H1 (cell line): ENCODE data around the gene COCH. TPM values are rescaled to one million over a fixed set of nuclear protein-coding genes. Genes with fewer than 3 reads are reported as not detected.

Experiments used
- CTCF ChIA-PET: fragments of 300-600 bp; sonication (Branson Sonifier 250); formaldehyde crosslinking; loops from one replicate; lab custom pipeline; 2021; ENCODE audit not compliant: partially characterized antibody; lab: Charles Lee
- POLR2A ChIA-PET: fragments of 300-600 bp; sonication (Branson Sonifier 250); formaldehyde crosslinking; loops from one replicate; lab custom pipeline; 2021; ENCODE audit warnings: inconsistent platforms; ENCODE audit not compliant: partially characterized antibody; lab: Charles Lee
- DNase-seq, 2 experiments: peaks; one replicate each; pipeline versions ENCODE4 v3.0.0 to v3.0.0-alpha.2; 2010 to 2022; ENCODE audit warnings: low spot score in 2 of 2, low read depth in 1 of 2, mixed read lengths in 1 of 2
- FAIRE-seq: peaks from 2 replicates; lab custom pipeline; 2011; peaks lifted over from hg19 to GRCh38; lab: Jason Lieb, UNC
- H2AFZ ChIP-seq: 2 replicates; pipeline ENCODE4 v1.8.1; 2012; ENCODE audit warnings: low read length, inconsistent platforms
- H2AK5ac ChIP-seq: 2 replicates; pipeline ENCODE4 v1.6.1; 2013; ENCODE audit warnings: low read depth, low read length
- H2BK120ac ChIP-seq: replicated peaks from 2 replicates; pipeline ENCODE3; 2013; ENCODE audit warnings: low read depth, low read length, inconsistent platforms
- H2BK12ac ChIP-seq: 2 replicates; pipeline ENCODE4 v1.6.1; 2013; ENCODE audit warnings: low read depth, low read length
- H2BK15ac ChIP-seq: 2 replicates; pipeline ENCODE4 v1.6.1; 2013; ENCODE audit warnings: low read length
- H2BK20ac ChIP-seq: 2 replicates; pipeline ENCODE4 v1.6.1; 2013; ENCODE audit warnings: low read length
- H2BK5ac ChIP-seq: 2 replicates; pipeline ENCODE4 v1.6.1; 2013; ENCODE audit warnings: low read depth, low read length
- H3K14ac ChIP-seq: 2 replicates; pipeline ENCODE4 v1.6.1; 2013; ENCODE audit warnings: inconsistent platforms; ENCODE audit not compliant: insufficient read length
- H3K18ac ChIP-seq: 2 replicates; pipeline ENCODE4 v1.6.1; 2013; ENCODE audit warnings: low read length; ENCODE audit errors: extremely low read depth
- H3K23ac ChIP-seq: 2 replicates; pipeline ENCODE4 v1.6.1; 2013; ENCODE audit warnings: inconsistent platforms; ENCODE audit not compliant: insufficient read length
- H3K23me2 ChIP-seq: 2 replicates; pipeline ENCODE4 v1.6.1; 2013; ENCODE audit warnings: low read depth, low read length
- H3K27ac ChIP-seq: 2 replicates; pipeline ENCODE4 v1.6.1; 2011; ENCODE audit warnings: low read depth, low read length, inconsistent platforms
- H3K27me3 ChIP-seq, 4 experiments: replicated peaks in 1 of 4; 1 replicate in 1 of 4; 2 replicates in 3 of 4; pipeline versions ENCODE4 v1.6.1 to v1.8.1; 2011 to 2013; ENCODE audit warnings: low read length in 3 of 4, mild to moderate bottlenecking in 3 of 4, inconsistent platforms in 2 of 4, mixed read lengths in 2 of 4, moderate library complexity in 1 of 4; ENCODE audit not compliant: control insufficient read depth in 3 of 4, insufficient read depth in 3 of 4; ENCODE audit errors: extremely low read depth in 1 of 4
- H3K36me3 ChIP-seq, 4 experiments: 2 replicates each; pipeline versions ENCODE4 v1.6.1 to v1.8.1; 2011 to 2013; ENCODE audit warnings: mild to moderate bottlenecking in 4 of 4, low read length in 3 of 4, moderate library complexity in 2 of 4, control low read depth in 1 of 4, inconsistent platforms in 1 of 4; ENCODE audit not compliant: insufficient read depth in 4 of 4, control insufficient read depth in 2 of 4
- H3K4ac ChIP-seq: replicated peaks from 2 replicates; pipeline ENCODE3; 2013; ENCODE audit warnings: low read length, low read depth, mixed read lengths, inconsistent platforms; ENCODE audit not compliant: insufficient read length
- H3K4me1 ChIP-seq, 4 experiments: replicated peaks in 1 of 4; 1 replicate in 1 of 4; 2 replicates in 3 of 4; pipeline versions ENCODE4 v1.6.1 to v1.8.1; 2011 to 2013; ENCODE audit warnings: low read length in 3 of 4, inconsistent platforms in 2 of 4, mixed read lengths in 1 of 4; ENCODE audit not compliant: insufficient read depth in 4 of 4, control insufficient read depth in 3 of 4
- H3K4me2 ChIP-seq, 2 experiments: 2 replicates each; pipeline versions ENCODE4 v1.6.1 to v1.8.1; 2011 to 2013; ENCODE audit warnings: low read depth in 2 of 2, low read length in 2 of 2, control low read depth in 1 of 2, inconsistent platforms in 1 of 2, mild to moderate bottlenecking in 1 of 2; ENCODE audit not compliant: insufficient read depth in 1 of 2
- H3K4me3 ChIP-seq, 4 experiments: fragments of 200-600, 300-600 bp in 1 of 4; sonication (generic), shearing (Covaris generic), sonication (Bioruptor Twin) in 1 of 4; 2 replicates each; pipeline versions ENCODE4 v1.5.1 to v1.8.1; 2011 to 2016; ENCODE audit warnings: low read length in 4 of 4, low read depth in 3 of 4, control low read depth in 2 of 4, inconsistent platforms in 2 of 4, mild to moderate bottlenecking in 2 of 4, mixed read lengths in 1 of 4, moderate library complexity in 1 of 4; ENCODE audit not compliant: insufficient read depth in 2 of 4; ENCODE audit errors: extremely low read depth in 1 of 4
- H3K56ac ChIP-seq: replicated peaks from 2 replicates; pipeline ENCODE3; 2013; ENCODE audit warnings: low read depth, mild to moderate bottlenecking, mixed read lengths, low read length, inconsistent platforms; ENCODE audit not compliant: insufficient read length
- H3K79me1 ChIP-seq: 2 replicates; pipeline ENCODE4 v1.6.1; 2013; ENCODE audit warnings: low read depth, low read length, control low read depth
- H3K79me2 ChIP-seq, 2 experiments: 2 replicates each; pipeline versions ENCODE4 v1.6.1 to v1.8.1; 2012 to 2013; ENCODE audit warnings: low read length in 2 of 2, mild to moderate bottlenecking in 2 of 2, inconsistent platforms in 1 of 2; ENCODE audit not compliant: insufficient read depth in 2 of 2, control insufficient read depth in 1 of 2
- H3K9ac ChIP-seq, 4 experiments: replicated peaks in 1 of 4; 1 replicate in 1 of 4; 2 replicates in 3 of 4; pipeline versions ENCODE4 v1.6.1 to v1.8.1; 2011 to 2013; ENCODE audit warnings: low read depth in 3 of 4, low read length in 3 of 4, control low read depth in 2 of 4, mild to moderate bottlenecking in 2 of 4, moderate library complexity in 2 of 4, inconsistent platforms in 1 of 4; ENCODE audit errors: extremely low read depth in 1 of 4
- H3K9me3 ChIP-seq, 2 experiments: 2 replicates each; pipeline versions ENCODE4 v1.6.1 to v1.8.1; 2012 to 2013; ENCODE audit warnings: mild to moderate bottlenecking in 2 of 2, moderate library complexity in 2 of 2, control low read depth in 1 of 2, inconsistent platforms in 1 of 2, low read depth in 1 of 2, low read length in 1 of 2, mixed read lengths in 1 of 2; ENCODE audit not compliant: insufficient read depth in 2 of 2
- H4K20me1 ChIP-seq, 2 experiments: replicated peaks in 1 of 2; 2 replicates each; pipeline versions ENCODE3 to v1.8.1; 2011 to 2013; ENCODE audit warnings: inconsistent platforms in 2 of 2, low read length in 2 of 2, mild to moderate bottlenecking in 1 of 2; ENCODE audit not compliant: insufficient read depth in 2 of 2, control insufficient read depth in 1 of 2
- H4K5ac ChIP-seq: 2 replicates; pipeline ENCODE4 v1.6.1; 2013; ENCODE audit warnings: low read length, low read depth, mixed read lengths, inconsistent platforms; ENCODE audit not compliant: insufficient read length
- H4K8ac ChIP-seq: 2 replicates; pipeline ENCODE4 v1.8.0; 2013; ENCODE audit warnings: mild to moderate bottlenecking, moderate library complexity, low read length, inconsistent platforms; ENCODE audit not compliant: insufficient read depth; ENCODE audit errors: extremely low read depth
- H4K91ac ChIP-seq: replicated peaks from 2 replicates; pipeline ENCODE3; 2013; ENCODE audit warnings: low read length, mixed read lengths, inconsistent platforms; ENCODE audit not compliant: insufficient read length
- BCL11A ChIP-seq, 2 experiments: IDR thresholded peaks; one replicate each; pipeline ENCODE4 v1.6.1; 2011; ENCODE audit warnings: low read depth in 2 of 2, low read length in 2 of 2, mild to moderate bottlenecking in 2 of 2
- CREB1 ChIP-seq: IDR thresholded peaks from 2 replicates; pipeline ENCODE4 v1.6.1; 2012; ENCODE audit warnings: inconsistent platforms
- CTBP2 ChIP-seq: IDR thresholded peaks from 2 replicates; pipeline ENCODE4 v1.7.0; 2011; ENCODE audit warnings: borderline replicate concordance, mild to moderate bottlenecking, moderate library complexity, mixed read lengths, low read length; ENCODE audit not compliant: insufficient read depth, insufficient read length
- GTF2F1 ChIP-seq: IDR thresholded peaks from 2 replicates; pipeline ENCODE4 v1.6.1; 2012; ENCODE audit warnings: low read depth, low read length, improper control_type of control experiment, borderline replicate concordance
- MAFK ChIP-seq: IDR thresholded peaks from 2 replicates; pipeline ENCODE4 v1.6.1; 2012; ENCODE audit warnings: low read depth, mild to moderate bottlenecking, improper control_type of control experiment, low read length
- NRF1 ChIP-seq: IDR thresholded peaks from 2 replicates; pipeline ENCODE4 v1.6.1; 2011; ENCODE audit warnings: mild to moderate bottlenecking, low read depth, low read length, improper control_type of control experiment
- POLR2AphosphoS5 ChIP-seq: IDR thresholded peaks from 2 replicates; pipeline ENCODE4 v1.6.1; 2011; ENCODE audit warnings: low read depth, low read length
- SIN3A ChIP-seq, 2 experiments: IDR thresholded peaks in 1 of 2; conservative IDR thresholded peaks in 1 of 2; 2 replicates each; pipeline ENCODE4 v1.6.1; 2011 to 2012; ENCODE audit warnings: low read length in 2 of 2, improper control_type of control experiment in 1 of 2, low read depth in 1 of 2, mild to moderate bottlenecking in 1 of 2
- SUZ12 ChIP-seq: fragments of 200-600 bp; sonication (generic); IDR thresholded peaks from 2 replicates; pipeline ENCODE4 v1.6.1; 2012; ENCODE audit warnings: mild to moderate bottlenecking, inconsistent platforms, low read length, moderate library complexity, mixed read lengths
- USF2 ChIP-seq: IDR thresholded peaks from 2 replicates; pipeline ENCODE4 v1.6.1; 2011; ENCODE audit warnings: low read length, improper control_type of control experiment
- WGBS, 2 experiments: shearing (Covaris generic) in 1 of 2; methylation state at CpG; one replicate each; pipeline versions ENCODE4 v1.1.6 to v1.1.7; 2013 to 2015; ENCODE audit warnings: low lambda C conversion rate in 2 of 2, mixed read lengths in 2 of 2, inconsistent platforms in 1 of 2, low coverage in 1 of 2, missing lambda C conversion rate in 1 of 2; ENCODE audit not compliant: insufficient replicate concordance in 2 of 2, insufficient coverage in 1 of 2, insufficient read length in 1 of 2; ENCODE audit errors: extremely low coverage in 1 of 2, missing lambda C conversion rate in 1 of 2; 5-methylcytosine and 5-hydroxymethylcytosine counted together
- polyA plus RNA-seq, 7 experiments: library from polyadenylated mRNA; depleted of rRNA in 3 of 7; stranded (reverse) in 5 of 7; unstranded in 2 of 7; fragments of >200 nt in 5 of 7; fragments of 200-250 nt in 2 of 7; gene quantifications; 1 replicate in 5 of 7; 2 replicates in 1 of 7; 4 replicates in 1 of 7; pipeline versions ENCODE4 v1.2.1 to v1.2.3, GENCODE V29; 2011 to 2013; ENCODE audit warnings: missing spikeins in 2 of 7, mixed read lengths in 2 of 7
- total RNA-seq: library from RNA; stranded (reverse); fragmentation: NEBNext Ultra II Directional; extraction: Animal tissue kit (Norgen Biotek cat#: 25700); gene quantifications from 2 replicates; pipeline ENCODE4 v1.2.1, GENCODE V29; 2021

Gene COCH
- total and polyA plus RNA-seq, 2 of the 8 experiments (the other 6 are each of a cell fraction or from before 2014, with no cell fraction given): 12.9 to 30.8 TPM

DNA sequence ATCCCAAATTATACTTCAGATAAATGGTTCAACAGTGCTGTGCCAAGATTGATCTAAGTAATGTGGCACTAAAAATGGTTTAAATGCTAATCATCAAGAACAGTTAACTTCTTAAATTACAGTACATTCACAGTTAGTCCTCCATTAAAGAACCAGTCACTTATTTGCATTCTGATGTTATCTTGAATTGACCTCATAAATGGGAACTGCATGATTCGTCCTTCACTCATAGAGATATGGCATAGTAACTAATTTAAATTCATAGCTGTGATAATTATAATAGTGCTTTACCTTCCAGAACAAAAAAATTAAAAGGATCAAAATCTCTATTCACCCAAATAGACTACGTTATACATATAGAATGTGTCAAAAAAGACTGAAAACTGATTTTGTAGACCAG is 61.1 kb downstream of the COCH start:
- H2AFZ ChIP-seq: no peak overlapping the region
- ChIA-PET CTCF (interaction anchor here (1.4 kb wide), 1 partner anchor 16 kb away, joined by 3 read pairs; no protein-coding TSS in a partner anchor), POLR2A (no interaction called here)
- no peak overlapping the region for H3K27ac ChIP-seq
- H3K9ac ChIP-seq: no peak overlapping the region
- H3K4me1 ChIP-seq: no peaks in the 10 kb centered on the region
- H2BK20ac ChIP-seq: no peak overlapping the region
- H2BK5ac ChIP-seq: no peak overlapping the region
- H4K8ac ChIP-seq: no peak overlapping the region
- peaks cover 0 to 32% (median 9%) of the 10 kb centered on the region in 4 experiments; a peak in 5 of 8 replicates for H3K36me3 ChIP-seq
- H2BK120ac ChIP-seq: no peak overlapping the region
- H3K56ac ChIP-seq: no peak overlapping the region
- DNase-seq: no peak
- no peaks in the 10 kb centered on the region for H3K27me3 ChIP-seq
- H2BK12ac ChIP-seq: no peak overlapping the region
- no peak overlapping the region for H3K23ac ChIP-seq
- H3K4me2 ChIP-seq: no peak overlapping the region
- H4K20me1 ChIP-seq: no peaks in the 10 kb centered on the region
- H2BK15ac ChIP-seq: no peak overlapping the region
- no peak overlapping the region for H3K18ac ChIP-seq
- no peak overlapping the region for H3K4ac ChIP-seq
- no peaks in the 10 kb centered on the region for H3K79me1 ChIP-seq
- H3K23me2 ChIP-seq: no peaks in the 10 kb centered on the region
- H3K14ac ChIP-seq: no peak overlapping the region
- no peak overlapping the region for H4K5ac ChIP-seq
- no peaks in the 10 kb centered on the region for H3K9me3 ChIP-seq
- no peak for FAIRE-seq
- H2AK5ac ChIP-seq: no peak overlapping the region
- H4K91ac ChIP-seq: no peak overlapping the region
- 95% methylated on average over 2 of the region's 2 CpGs; no CpG with 5 or more reads in 1 of the 2 experiments for WGBS, 2 experiments
- no peak overlapping the region for H3K4me3 ChIP-seq
- no peaks in the 10 kb centered on the region for H3K79me2 ChIP-seq
- TF ChIP-seq POLR2AphosphoS5 (no peak), CREB1 (no peak), NRF1 (no peak), SIN3A (conservative IDR thresholded peaks at IDR 0.05 in 1 of 2, IDR thresholded peaks at IDR 0.05 in 1 of 2; ENCODE audit: low read depth in 1 of 2, low read length in 2 of 2) (no peak), SUZ12 (no peak), USF2 (no peak), BCL11A (IDR thresholded peaks at IDR 0.05; ENCODE audit: low read depth in 2 of 2, low read length in 2 of 2) (no peak), CTBP2 (no peak), GTF2F1 (no peak), MAFK (no peak)
